Stimulated activated CD8-positive, alpha-beta memory T cell treated with anti-CD3 and anti-CD28 coated beads, Interleukin-7, amount 100 ng/mL, for 1 hour (primary cell): ENCODE data around the gene TULP4.
"Not testable (repeated sequence)": the region's sequence is repeated elsewhere in the genome, so short reads cannot be mapped to it uniquely, and the experiment has no call there.

Experiments
- DNase-seq, 2 donors: peaks; one replicate each; pipeline ENCODE4 v3.0.0-alpha.2; 2020; ENCODE audit warnings: low read depth in 2 of 2

Gene TULP4

GRCh38 chr6:158328952-158329351 lies 16.7 kb downstream of the TULP4 start:
- no peak for DNase-seq

- DNase-seq, result no peak
These were observed 17.3 kb downstream of the TULP4 start for GRCh38 chr6:158329531-158329930.

- DNase-seq, result no peak
These were observed 17.8 kb downstream of the TULP4 start for GRCh38 chr6:158330016-158330415.

GRCh38 chr6:158332237-158332636 lies 20.0 kb downstream of the TULP4 start:
- DNase-seq, result no peak

GRCh38 chr6:158333094-158333493 lies 20.8 kb downstream of the TULP4 start:
- no peak for DNase-seq

- DNase-seq, result no peak
These were observed 22.3 kb downstream of the TULP4 start for GRCh38 chr6:158334534-158334933.

GRCh38 chr6:158337332-158337731 lies 25.1 kb downstream of the TULP4 start:
- no peak for DNase-seq

GRCh38 chr6:158338311-158339112 lies 26.2 kb downstream of the TULP4 start:
- no peak for DNase-seq

- not testable (repeated sequence) for DNase-seq
These were observed 26.9 kb downstream of the TULP4 start for GRCh38 chr6:158339197-158339596.

GRCh38 chr6:158340252-158340651 lies 28.0 kb downstream of the TULP4 start:
- DNase-seq, result no peak

- DNase-seq, result no peak
These were observed 32.3 kb downstream of the TULP4 start for GRCh38 chr6:158344534-158344933.

GRCh38 chr6:158345444-158345843 lies 33.2 kb downstream of the TULP4 start:
- DNase-seq, result not testable (repeated sequence)

GRCh38 chr6:158347335-158347734 lies 35.1 kb downstream of the TULP4 start:
- DNase-seq, result no peak

- not testable (repeated sequence) for DNase-seq
These were observed 36.7 kb downstream of the TULP4 start for GRCh38 chr6:158348737-158349504.

GRCh38 chr6:158349505-158350275 lies 37.4 kb downstream of the TULP4 start:
- not testable (repeated sequence) for DNase-seq

- DNase-seq, result not testable (repeated sequence)
These were observed 38.5 kb downstream of the TULP4 start for GRCh38 chr6:158350731-158351130.

- no peak for DNase-seq
These were observed 41.9 kb downstream of the TULP4 start for GRCh38 chr6:158353883-158354877.

- no peak for DNase-seq
These were observed 44.6 kb downstream of the TULP4 start for GRCh38 chr6:158356586-158357546.

- DNase-seq, result no peak
These were observed 45.4 kb downstream of the TULP4 start for GRCh38 chr6:158357570-158358216.
